ENCODE results near the gene NEDD4L. TPM values are rescaled to one million over a fixed set of nuclear protein-coding genes. Genes with fewer than 3 reads are reported as not detected.
A peak's percentile ranks its signal among the peaks of the same experiment; 100 is the strongest.

The NEDD4L gene
- total RNA-seq, 2 donors from 2014 or later: 149 to 212 TPM

DNA sequence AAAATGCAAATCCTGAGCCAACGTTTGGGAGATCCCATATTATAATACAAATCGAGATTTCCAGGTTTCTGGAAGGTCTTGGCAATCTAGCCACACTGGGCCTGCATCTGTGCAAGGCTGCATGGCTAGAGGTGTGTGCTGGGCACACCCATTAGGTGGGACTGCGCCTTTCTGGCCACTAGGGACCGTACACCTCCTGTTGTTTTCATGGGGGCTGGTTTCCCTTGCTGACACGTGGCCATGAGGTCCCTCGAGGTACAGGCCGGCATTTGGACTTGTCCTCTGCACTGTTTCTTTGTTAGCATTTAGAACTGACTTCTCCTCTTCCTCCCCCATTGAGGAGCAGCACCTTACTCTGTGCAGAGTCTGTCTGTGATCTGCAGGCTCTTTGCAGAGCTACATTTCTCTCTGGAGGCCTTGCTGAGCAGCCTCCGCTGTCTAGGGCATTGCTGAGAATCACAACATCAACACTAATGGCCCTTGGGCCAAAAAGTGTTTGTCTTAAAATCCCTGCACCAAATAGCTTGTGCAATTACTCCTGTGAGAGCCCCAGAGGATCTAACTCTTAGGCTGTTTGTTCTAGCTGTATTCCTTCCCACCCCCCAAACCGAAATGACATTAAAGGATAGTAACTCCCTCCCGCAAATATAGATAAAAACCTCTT lies 131.2 kb downstream of the NEDD4L start:
- no peaks in the 10 kb centered on the region for H3K36me3 ChIP-seq
- no peak for TF ChIP-seq CTCF (IDR thresholded peaks at IDR 0.05)
- no peak overlapping the region for H3K4me3 ChIP-seq
- no peaks in the 10 kb centered on the region for H3K4me1 ChIP-seq
- H3K9ac ChIP-seq (ENCODE audit: low read depth in 2 of 2, low read length in 2 of 2): no peak overlapping the region
- no peaks in the 10 kb centered on the region for H3K27me3 ChIP-seq
- H3K27ac ChIP-seq: no peak overlapping the region
- H3K9me3 ChIP-seq: no peaks in the 10 kb centered on the region
- DNase-seq: no peak
- intact Hi-C loops (cut with DNase I): no loop called here

GRCh38 chr18:58175786-58176176 lies 131.8 kb downstream of the NEDD4L start:
- H3K4me1 ChIP-seq: no peaks in the 10 kb centered on the region

DNA sequence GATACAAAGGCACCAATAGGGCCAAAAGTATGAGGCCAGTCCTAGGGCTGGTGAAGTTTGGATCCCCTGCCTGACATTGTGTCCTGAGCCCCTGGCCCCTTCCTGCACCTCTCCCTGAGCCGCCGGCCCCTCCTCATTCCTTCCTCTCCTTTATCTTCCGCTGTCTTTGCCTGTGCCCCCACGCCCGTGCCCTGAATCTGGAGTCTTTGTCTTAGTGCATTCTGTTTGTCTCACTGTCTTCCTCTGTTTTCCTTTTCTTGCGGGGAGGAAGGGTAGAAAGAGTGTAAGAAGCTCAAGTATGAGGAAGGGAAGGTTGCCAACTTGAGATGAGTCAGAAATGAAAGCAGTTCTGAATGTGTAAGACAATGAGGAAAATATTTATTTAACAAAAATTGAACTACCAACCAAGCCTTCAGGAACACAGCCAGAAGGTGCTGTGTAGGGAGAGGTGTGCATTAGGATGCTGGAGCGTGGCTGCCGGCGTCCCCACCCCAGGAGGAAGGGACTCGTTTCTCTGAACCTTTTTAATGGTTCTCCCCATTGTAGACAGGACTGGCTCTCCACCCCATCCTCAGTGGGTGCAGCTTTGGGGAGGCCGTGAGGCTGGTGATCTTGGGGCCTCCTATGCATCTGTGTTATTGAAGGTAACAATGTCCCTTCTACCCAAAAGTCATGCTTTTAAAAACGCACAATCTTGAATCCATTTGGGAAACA lies 133.1 kb downstream of the NEDD4L start:
- DNase-seq: no peak
- H3K27me3 ChIP-seq: no peaks in the 10 kb centered on the region
- H3K9me3 ChIP-seq: no peaks in the 10 kb centered on the region
- H3K4me1 ChIP-seq: no peaks in the 10 kb centered on the region
- H3K4me3 ChIP-seq: no peak overlapping the region
- TF ChIP-seq CTCF (IDR thresholded peaks at IDR 0.05): no peak
- H3K9ac ChIP-seq (ENCODE audit: low read depth in 2 of 2, low read length in 2 of 2): peak overlapping the region in 1 of 2 donors; percentile 21
- no peaks in the 10 kb centered on the region for H3K36me3 ChIP-seq
- H3K27ac ChIP-seq: no peak overlapping the region
- intact Hi-C loops (cut with DNase I): no loop called here

More at GRCh38 chr18:58175786-58176176, 131.8 kb downstream of the NEDD4L start:
- no peaks in the 10 kb centered on the region for H3K9me3 ChIP-seq
- H3K9ac ChIP-seq (ENCODE audit: low read depth in 2 of 2, low read length in 2 of 2): no peak overlapping the region
- H3K27ac ChIP-seq: no peak overlapping the region
- intact Hi-C loops (cut with DNase I): no loop called here
- no peak for TF ChIP-seq CTCF (IDR thresholded peaks at IDR 0.05)
- no peak for DNase-seq
- no peaks in the 10 kb centered on the region for H3K36me3 ChIP-seq
- H3K27me3 ChIP-seq: no peaks in the 10 kb centered on the region
- H3K4me3 ChIP-seq: no peak overlapping the region

DNA sequence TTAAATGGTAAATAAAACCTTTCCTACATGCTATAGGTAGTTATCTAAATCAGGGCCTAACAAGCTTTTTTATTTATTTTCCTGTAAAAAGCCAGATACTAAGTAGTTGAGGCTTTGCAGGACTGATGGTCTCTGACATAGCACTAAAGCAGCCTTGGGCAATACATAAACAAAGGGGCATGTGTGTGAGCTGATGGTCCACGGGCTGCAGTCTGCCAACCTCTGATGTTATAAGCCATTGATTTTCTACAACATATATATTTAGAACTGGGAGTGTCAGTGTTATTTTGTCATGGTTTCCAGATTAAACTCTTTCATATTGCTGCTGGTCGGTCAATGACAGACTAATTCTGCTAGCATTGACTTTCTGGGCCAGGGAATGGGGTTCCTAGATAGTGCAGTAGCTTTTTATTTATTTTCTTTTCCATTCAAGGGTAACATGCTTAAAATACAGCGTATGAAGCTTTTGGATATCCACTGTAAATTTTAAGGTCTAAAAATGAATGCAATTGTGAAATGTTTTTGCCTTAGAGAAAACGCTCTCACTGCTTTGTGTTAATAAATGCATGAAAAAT lies 134.0 kb downstream of the NEDD4L start:
- H3K27ac ChIP-seq: no peak overlapping the region
- intact Hi-C loops (cut with DNase I): no loop called here
- no peak overlapping the region for H3K4me3 ChIP-seq
- no peaks in the 10 kb centered on the region for H3K36me3 ChIP-seq
- H3K4me1 ChIP-seq: no peaks in the 10 kb centered on the region
- no peaks in the 10 kb centered on the region for H3K9me3 ChIP-seq
- no peak overlapping the region for H3K9ac ChIP-seq (ENCODE audit: low read depth in 2 of 2, low read length in 2 of 2)
- DNase-seq: no peak
- no peak for TF ChIP-seq CTCF (IDR thresholded peaks at IDR 0.05)
- H3K27me3 ChIP-seq: no peaks in the 10 kb centered on the region

DNA sequence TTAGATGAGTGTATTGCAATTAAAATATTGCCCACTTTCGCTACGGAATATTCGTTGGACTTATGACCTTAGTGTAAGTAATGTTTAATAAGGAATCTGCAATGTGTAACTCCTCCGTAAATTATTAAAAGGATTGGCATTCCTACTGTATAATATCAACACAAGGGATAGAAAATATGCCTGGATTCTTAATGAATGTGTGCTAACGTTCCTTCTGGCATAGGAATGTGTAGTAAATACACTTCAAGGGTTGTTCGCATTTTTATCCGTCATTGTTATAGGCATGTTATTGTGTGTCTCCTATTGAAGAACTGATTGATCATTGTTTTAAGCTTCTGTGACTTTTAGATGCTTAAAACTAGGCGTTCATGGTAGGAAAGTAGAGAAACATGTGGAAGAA lies 134.5 kb downstream of the NEDD4L start:
- intact Hi-C loops (cut with DNase I): no loop called here
- Histone ChIP-seq H3K9me3 (no peaks in the 10 kb centered on the region), H3K27me3 (no peaks in the 10 kb centered on the region), H3K27ac (no peak overlapping the region), H3K4me1 (no peaks in the 10 kb centered on the region), H3K9ac (ENCODE audit: low read depth in 2 of 2, low read length in 2 of 2) (no peak overlapping the region), H3K4me3 (no peak overlapping the region), H3K36me3 (no peaks in the 10 kb centered on the region)
- no peak for TF ChIP-seq CTCF (IDR thresholded peaks at IDR 0.05)
- no peak for DNase-seq

Data from colonic mucosa (tissue), 4 donors.